22Rv1 (cell line): ENCODE data around the gene PLCE1.

ENCODE experiments used
- CTCF ChIP-seq: fragments of 450-650 bp; IDR thresholded peaks from 2 replicates; pipeline ENCODE4 v1.5.1; 2017; ENCODE audit warnings: mild to moderate bottlenecking
- ZFX ChIP-seq: fragments of 450-650 bp; IDR thresholded peaks from 2 replicates; pipeline ENCODE4 v1.6.1; 2017; ENCODE audit warnings: antibody characterized with exemption, borderline replicate concordance

- TF ChIP-seq CTCF, result no peak
- TF ChIP-seq ZFX, result no peak
Observed at GRCh38 chr10:94042001-94042833, 48.5 kb downstream of the PLCE1 start.
